Activated effector memory CD4-positive, alpha-beta T cell treated with anti-CD3 and anti-CD28 coated beads, Interleukin-2, amount 50 U/mL, for 16 hours (primary cell): Measurements from ENCODE around the gene KIF2C.
"Not testable (repeated sequence)": the region's sequence is repeated elsewhere in the genome, so short reads cannot be mapped to it uniquely, and the experiment has no call there.

Experiments
- DNase-seq: peaks from one replicate; pipeline ENCODE4 v3.0.0-alpha.2; 2020

The KIF2C gene

DNA sequence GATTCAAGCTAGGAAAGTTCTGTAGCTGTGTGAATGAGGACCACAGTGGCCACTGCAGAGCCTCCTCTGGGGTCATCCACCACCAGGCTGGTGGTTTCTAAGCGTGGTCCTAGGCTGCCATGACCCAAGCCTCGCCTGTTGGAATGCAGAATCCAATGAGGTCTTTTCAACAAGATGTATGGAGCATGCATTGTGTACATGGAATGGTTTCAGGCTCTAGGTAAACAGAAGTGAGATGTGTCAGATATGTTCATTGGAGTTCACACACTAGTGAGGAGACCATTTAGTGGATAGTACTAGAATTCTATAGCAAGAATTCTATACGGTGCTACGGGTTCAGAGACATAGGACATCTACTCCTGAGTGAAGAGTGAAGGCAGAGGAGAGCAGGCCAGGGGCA lies 19.4 kb upstream of the KIF2C start:
- DNase-seq, result no peak

DNA sequence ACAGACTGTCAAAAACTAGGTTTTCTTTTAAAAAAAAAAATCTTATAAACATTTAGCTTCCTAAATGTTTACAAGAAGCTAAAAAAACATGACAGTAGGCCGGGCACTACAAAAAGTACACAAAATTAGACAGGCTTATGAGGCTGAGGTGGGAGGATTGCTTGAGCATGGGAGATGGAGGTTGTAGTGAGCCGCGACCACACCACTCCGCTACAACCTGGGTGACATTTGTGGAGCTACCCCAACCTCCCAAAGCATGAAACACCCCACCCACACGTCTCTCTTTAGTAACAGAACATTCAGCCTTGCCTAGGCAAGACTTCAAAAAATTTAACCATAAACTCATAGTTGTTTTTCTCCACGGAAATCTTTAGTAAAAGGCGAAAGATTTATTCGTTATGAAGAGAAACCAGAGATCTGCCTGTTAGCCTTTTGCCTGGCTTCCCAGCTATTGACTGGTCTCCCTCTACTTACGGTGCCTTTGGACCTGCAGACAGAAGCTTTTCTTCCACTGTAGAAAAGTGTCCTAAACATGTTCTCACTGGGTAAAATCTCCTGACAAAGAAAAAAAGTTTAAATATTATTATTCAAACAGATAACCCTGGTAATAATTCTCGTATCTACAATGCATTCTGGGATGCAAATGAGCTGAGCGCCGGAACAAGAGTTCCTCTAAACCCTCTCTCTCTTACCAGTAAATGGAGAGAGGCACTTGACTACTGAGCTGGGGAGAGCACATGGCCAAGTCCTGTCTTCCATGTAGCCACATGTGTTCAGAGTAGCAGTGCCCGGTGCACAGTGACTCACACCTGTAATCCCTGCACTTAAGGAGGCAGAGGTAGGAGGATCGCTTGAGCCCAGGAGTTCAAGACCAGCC lies 17.9 kb upstream of the KIF2C start:
- DNase-seq, result peak; percentile 89

- DNase-seq, result peak; percentile 69
These were observed 16.6 kb upstream of the KIF2C start for GRCh38 chr1:44723064-44723463.

DNA sequence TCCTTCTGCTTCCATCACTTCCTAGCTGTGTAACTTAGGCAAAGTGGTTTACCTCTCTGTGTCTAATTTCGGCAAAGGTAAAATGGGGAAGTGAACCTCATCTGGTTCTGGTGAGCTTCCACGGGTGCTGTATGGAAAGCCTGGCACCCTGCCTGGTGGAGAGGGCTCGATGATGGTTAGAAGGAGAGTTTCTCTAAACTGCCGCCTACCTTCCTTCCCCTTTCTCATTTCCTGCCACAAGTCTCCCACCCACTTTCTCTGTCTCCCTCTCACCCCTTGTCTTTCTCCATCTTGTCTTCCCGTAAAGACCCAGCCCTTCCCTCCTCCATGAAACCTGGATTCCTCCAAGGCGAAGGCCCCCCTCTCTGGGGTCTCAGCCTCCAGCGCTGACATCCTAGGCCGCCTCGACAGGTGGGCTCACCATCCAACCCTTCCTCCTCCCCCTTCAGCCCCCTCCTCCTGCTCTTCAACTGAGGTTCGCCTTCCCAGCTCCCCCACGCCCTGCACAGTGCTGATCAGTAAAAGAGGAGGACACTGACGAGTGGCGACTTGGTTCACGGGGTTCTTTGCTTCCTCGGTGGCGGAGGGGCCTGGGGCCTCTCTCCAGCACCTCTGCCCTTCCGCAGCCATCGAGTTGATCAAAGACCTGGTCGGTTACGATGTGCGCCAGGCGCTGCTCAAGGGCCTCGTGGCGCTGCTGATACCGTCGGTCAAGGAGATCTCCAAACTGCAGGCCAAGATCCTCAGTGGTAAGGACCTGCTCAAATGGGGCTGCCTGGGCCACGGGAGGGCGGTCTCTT lies 15.9 kb upstream of the KIF2C start:
- DNase-seq, result peak; percentile 77

DNA sequence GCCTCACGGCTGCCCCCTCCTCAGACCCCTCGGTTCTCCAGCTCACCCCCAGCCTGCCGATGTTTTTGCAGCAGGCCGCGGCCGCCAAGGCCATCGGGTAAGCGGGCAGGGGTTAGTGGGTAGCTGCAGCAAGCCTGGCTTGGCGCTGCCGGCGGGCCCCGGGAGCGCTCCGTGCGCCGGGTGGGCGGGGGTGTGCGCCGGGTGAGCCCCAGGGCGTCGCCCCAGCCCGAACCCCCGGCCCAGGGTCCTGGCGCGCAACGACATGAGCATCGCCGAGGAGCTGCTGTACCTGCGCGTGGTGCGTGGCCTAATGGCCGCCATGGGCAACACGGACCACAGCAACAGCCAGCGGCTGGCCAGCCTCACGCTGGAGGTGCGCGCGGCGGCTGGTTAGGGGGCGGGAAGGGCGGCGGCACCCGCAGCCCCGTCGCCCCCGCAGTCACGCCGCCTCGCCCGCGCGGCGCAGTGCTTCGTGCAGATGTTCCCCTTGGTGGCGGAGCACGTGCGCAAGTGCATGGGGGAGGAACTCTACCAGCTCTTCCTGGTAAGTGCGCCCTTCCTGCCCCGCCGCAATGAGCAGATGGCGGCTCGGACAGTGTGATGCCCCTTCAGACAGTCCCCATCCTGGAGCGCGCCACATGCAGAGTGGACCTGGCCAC lies 15.2 kb upstream of the KIF2C start:
- DNase-seq, result peak; percentile 64

GRCh38 chr1:44724955-44725698 lies 14.5 kb upstream of the KIF2C start:
- no peak for DNase-seq

GRCh38 chr1:44730741-44731512 lies 8.7 kb upstream of the KIF2C start, which contains the start of gene RNU5D-1:
Gene RNU5D-1, minus strand, starts transcription at chr1:44731170.
- peak; percentile 98 for DNase-seq

DNA sequence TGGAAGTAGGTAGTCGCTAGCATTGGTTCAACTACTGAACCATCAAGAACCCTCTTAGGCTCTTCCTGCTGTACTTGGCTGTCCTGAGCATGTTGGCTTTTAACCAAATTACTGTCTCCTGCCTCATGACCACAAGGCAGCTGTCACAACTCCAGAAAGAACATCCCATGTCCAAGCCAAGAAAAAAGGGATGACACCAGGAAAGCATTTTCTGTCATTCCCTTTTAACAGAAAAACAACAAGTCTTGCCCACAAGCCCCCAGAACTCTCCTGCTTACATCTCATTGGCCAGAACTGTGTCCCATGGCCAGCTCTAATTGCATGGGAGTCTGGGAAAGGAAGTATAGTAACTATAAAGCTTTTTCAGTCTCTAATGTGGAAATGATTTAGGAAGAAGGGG lies 6.3 kb upstream of the KIF2C start:
- no peak for DNase-seq

DNA sequence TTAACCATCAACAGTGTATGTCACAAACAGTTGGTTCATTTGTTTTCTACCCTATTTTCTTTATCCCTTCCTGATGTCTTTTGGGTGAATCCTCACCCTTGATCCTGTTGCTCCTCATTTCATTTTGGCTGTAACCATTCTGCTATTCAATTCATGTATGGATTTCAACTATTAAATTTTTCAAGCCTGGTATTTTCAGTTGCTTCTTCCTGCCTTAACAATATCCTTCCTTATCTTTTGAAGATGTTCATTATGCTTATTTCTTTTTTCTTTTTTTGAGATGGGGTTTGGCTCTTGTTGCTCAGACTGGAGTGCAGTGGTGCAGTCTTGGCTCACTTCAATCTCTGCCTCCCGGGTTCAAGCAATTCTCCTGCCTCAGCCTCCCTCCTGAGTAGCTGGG lies 5.9 kb upstream of the KIF2C start:
- no peak for DNase-seq

GRCh38 chr1:44735992-44736391 lies 3.6 kb upstream of the KIF2C start:
- no peak for DNase-seq

DNA sequence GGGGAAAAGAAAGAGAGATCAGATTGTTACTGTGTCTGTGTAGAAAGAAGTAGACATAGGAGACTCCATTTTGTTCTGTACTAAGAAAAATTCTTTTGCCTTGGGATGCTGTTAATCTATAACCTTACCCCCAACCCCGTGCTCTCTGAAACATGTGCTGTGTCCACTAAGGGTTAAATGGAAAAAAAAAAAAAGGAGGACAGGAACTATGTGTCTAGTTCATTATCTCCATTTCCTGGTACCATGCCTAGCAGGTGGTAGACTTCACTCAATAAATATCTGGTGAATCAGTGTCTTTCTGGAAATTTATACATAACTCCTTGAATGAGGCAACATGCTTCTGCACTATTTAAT lies 707 bp upstream of the KIF2C start:
- DNase-seq, result not testable (repeated sequence)

DNA sequence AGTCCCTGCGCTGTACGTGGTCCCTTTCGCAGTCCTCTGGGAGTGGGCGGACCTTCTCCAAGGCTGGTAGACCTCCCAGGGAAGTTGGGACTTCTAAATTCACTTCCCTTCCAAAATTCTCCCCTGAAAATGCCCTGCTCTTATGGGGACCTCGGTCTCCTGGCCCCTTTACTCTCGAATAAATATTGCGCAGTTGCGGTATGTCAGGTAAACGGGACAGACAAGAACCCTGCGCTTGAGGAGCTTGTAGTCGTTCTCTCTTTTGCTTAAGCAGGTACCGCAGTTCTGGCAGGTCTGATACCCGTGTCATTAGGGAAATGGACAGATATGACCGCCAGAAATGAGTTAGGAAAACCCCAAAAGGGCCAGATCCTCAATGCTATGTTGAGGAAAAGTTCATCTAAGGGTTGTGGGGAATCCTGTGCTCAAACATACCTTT lies 561 bp downstream of the KIF2C start:
- DNase-seq, result no peak

DNA sequence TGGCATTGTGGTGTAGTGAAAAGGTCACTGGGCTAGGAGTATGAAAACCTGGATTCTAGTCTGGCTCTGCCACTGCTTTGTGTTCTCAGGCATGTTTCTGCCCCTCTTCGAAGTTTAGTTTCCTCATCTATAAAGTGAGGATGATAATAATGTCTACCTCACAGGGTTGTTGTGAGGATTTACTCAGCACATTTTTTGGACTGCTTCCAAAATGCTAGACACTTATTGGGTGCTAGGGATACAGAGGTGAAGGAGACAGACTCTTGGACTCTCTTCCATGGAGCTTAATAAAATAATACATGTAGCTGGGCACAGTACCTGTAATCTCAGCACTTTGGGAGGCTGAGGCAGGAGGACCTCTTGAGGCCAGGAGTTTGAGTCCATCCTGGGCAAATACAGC lies 3.6 kb downstream of the KIF2C start:
- DNase-seq, result no peak

DNA sequence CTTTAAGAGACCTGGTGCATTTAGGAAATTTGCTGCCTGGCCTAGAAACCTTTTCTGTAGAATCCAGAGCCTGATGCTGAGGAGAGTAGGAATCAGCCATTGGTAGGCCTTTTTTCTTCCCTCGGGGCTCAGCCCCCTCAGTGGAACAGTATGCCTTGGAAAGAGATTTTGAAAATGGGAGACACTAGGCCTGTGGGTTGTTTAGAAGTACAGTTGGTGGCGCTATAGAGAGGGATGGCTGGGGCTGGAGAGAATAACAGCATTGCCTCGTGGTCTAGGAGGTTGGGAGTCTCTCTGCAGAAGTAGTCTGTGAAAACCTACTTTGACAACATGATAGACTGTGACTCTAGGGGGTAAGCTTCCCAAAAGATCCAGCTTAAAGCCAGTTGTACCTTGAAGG lies 8.2 kb downstream of the KIF2C start:
- DNase-seq, result no peak

DNA sequence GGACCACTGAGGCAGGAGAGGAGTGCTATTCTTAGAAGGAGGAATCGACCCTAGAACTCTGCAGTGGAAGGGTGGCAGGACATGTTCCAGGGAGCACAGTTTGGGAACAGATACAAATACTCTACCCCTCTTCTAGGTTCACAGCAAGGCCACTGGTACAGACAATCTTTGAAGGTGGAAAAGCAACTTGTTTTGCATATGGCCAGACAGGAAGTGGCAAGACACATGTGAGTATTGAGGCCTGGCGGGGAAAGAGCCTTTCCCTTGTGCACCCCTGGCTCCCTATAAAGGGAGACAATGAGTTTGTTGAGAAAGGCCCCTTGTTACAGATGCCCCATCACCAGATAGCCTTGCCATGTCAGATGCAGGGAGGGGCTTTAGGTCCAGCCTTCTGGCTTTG lies 17.8 kb downstream of the KIF2C start:
- DNase-seq, result no peak

- DNase-seq, result no peak
These were observed 19.4 kb downstream of the KIF2C start for GRCh38 chr1:44759077-44759476.

- no peak for DNase-seq
These were observed 21.2 kb downstream of the KIF2C start for GRCh38 chr1:44760876-44761275.

- not testable (repeated sequence) for DNase-seq
These were observed 26.8 kb downstream of the KIF2C start for GRCh38 chr1:44766421-44766820.

DNA sequence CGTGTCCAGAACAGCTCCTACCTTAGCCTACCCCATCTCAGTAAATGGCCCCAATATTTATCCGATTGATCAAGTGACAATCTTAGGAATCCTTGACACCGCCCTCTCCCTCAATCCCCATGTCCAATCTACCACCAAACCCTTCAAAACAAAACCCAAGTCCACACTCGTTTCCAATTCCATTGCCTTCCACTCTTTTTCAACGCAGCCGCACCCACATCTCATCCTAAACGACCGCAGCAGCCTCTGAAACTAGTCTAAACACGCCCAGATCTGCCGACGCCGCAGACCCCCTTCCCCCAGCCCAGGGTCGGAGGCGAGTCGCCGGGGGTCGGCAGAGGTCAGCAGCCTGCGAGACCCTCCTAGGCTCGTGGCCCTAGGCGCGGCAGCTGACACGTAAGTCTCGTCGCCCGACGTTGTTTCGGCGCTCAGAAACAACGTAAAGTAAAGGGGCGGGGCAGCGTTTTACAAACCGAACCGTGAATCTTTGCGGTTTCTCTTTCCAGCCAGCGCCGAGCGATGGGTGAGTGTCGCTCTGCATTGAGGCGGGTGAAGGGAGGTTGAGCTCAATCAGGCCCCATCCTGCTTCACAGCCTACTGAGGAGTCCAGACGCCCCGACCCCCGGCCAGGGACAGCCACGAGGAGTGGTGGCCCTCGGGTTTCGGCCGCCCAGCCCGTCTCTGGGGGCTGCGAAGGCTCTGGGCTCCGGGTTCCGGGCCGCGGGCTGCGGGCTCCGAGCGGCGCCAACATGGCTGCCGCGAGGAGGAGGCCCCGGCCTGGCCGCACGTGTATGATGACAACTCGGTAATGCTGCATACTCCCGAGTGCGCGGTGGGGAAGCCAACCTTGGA lies 35.7 kb downstream of the KIF2C start, which contains the start of gene RPS8:
RPS8 (plus strand) TSS at position 463 of the 852 bp plus-strand sequence; CDS start at position 520, 57 bp downstream.
- DNase-seq, result peak; percentile 96

DNA sequence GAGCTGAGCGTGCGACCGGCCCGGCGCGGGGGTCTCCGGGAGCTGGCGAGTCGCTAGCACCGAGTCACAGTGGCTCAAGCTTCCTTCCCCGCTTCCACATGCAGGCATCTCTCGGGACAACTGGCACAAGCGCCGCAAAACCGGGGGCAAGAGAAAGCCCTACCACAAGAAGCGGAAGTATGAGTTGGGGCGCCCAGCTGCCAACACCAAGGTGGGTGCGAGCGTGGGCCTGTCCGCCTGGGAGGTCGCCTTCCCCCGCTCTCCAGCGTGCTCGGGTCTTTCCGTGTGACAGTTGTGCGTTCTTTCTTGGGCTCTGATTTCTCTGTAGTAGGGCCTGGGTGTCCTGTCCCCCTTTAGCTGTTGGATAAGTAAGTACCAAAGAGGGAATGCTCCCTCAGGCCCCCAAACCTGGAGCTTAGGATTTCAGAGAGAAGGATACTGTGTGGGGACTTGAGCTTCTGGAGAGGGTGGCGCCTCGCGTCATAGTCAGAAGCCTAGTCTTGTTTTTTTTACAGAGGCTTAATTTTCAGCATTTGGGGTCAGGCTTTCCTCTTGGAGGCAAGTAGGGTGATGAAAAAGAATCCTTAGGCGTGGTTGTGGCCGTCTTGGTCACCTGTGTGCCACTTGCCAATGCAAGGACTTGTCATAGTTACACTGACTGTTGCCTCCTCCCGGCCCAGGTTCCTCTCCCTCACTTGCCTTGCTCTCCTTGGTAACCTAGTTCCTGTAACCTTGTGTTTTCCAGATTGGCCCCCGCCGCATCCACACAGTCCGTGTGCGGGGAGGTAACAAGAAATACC lies 36.5 kb downstream of the KIF2C start:
- peak; percentile 74 for DNase-seq
